Jurkat, Clone E6-1 (cell line): Measurements from ENCODE around the gene PCDHB3.
"Not testable (repeated sequence)": the region's sequence is repeated elsewhere in the genome, so short reads cannot be mapped to it uniquely, and the experiment has no call there.

Source experiments
- DNase-seq: peaks from one replicate; pipeline ENCODE4 v3.0.0-alpha.2; 2011; ENCODE audit warnings: low read depth, low spot score
- H3K4me3 ChIP-seq: 2 replicates; pipeline ENCODE4 v1.5.1; 2011; ENCODE audit warnings: mild to moderate bottlenecking, low read length, control low read depth, moderate library complexity

Gene PCDHB3

GRCh38 chr5:141127305-141127704 lies 27.0 kb downstream of the PCDHB3 start:
- DNase-seq: no peak
- H3K4me3 ChIP-seq: no peak overlapping the region

- no peak within 1 kb of the TSS for H3K4me3 ChIP-seq
These were observed 34.9 kb downstream of the PCDHB3 start, which contains the start of gene PCDHB5 for GRCh38 chr5:141135030-141135717. Gene PCDHB5, plus strand, starts transcription at chr5:141135206. Its CDS starts 229 bp downstream, at chr5:141135435.

GRCh38 chr5:141135718-141136266 lies 35.5 kb downstream of the PCDHB3 start:
- DNase-seq: no peak
- H3K4me3 ChIP-seq: no peak overlapping the region

More at GRCh38 chr5:141135030-141135717, 34.9 kb downstream of the PCDHB3 start, which contains the start of gene PCDHB5:
- no peak for DNase-seq

- not testable (repeated sequence) for H3K4me3 ChIP-seq, DNase-seq
These were observed 37.1 kb downstream of the PCDHB3 start for GRCh38 chr5:141137346-141137745.

GRCh38 chr5:141149812-141150211 lies 49.5 kb downstream of the PCDHB3 start, which contains the start of gene PCDHB6:
Gene PCDHB6, plus strand, starts transcription at chr5:141150057. Its CDS starts 201 bp downstream, at chr5:141150258.
- H3K4me3 ChIP-seq: no peak within 1 kb of the TSS
- no peak for DNase-seq

GRCh38 chr5:141150224-141150992 lies 50.1 kb downstream of the PCDHB3 start:
- DNase-seq: no peak
- no peak overlapping the region for H3K4me3 ChIP-seq

- H3K4me3 ChIP-seq: no peak overlapping the region
- DNase-seq: no peak
These were observed 50.7 kb downstream of the PCDHB3 start for GRCh38 chr5:141150993-141151325.

- not testable (repeated sequence) for DNase-seq, H3K4me3 ChIP-seq
These were observed 51.4 kb downstream of the PCDHB3 start for GRCh38 chr5:141151632-141152031.

- DNase-seq, H3K4me3 ChIP-seq: not testable (repeated sequence)
These were observed 51.8 kb downstream of the PCDHB3 start for GRCh38 chr5:141152096-141152495.
